GM18858 (cell line): ENCODE data around the gene AGXT2.

Experiments
- ATAC-seq: cut with Tn5 transposase; IDR thresholded peaks from one replicate; pipeline ENCODE4 v1.9.1; 2021; ENCODE audit not compliant: unreplicated experiment

The AGXT2 gene

GRCh38 chr5:34970552-34970951 is 77.2 kb downstream of the AGXT2 start:
- no peak for ATAC-seq

- ATAC-seq: no peak
Measured at GRCh38 chr5:34968258-34968657, 79.5 kb downstream of the AGXT2 start.

GRCh38 chr5:34967540-34967939 is 80.2 kb downstream of the AGXT2 start:
- ATAC-seq: no peak

GRCh38 chr5:34959323-34959722 is 88.4 kb downstream of the AGXT2 start:
- ATAC-seq: peak; percentile 96

GRCh38 chr5:34957857-34958690 is 89.7 kb downstream of the AGXT2 start:
- no peak for ATAC-seq

GRCh38 chr5:34957321-34957720 is 90.4 kb downstream of the AGXT2 start:
- ATAC-seq: no peak
